A673 (cell line): ENCODE data around the gene CKM. TPM values are rescaled to one million over a fixed set of nuclear protein-coding genes. Genes with fewer than 3 reads are reported as not detected.

Experiments
- BruUV-seq: library from RNA; stranded (reverse); fragments of 400-500 nt; replicated peaks from 2 replicates; lab custom pipeline; 2021; lab: Mats Ljungman, UMichigan
- CTCF ChIA-PET: fragments of 300-600 bp; sonication (Branson Sonifier 250); formaldehyde crosslinking; loops from one replicate; lab custom pipeline; 2022; ENCODE audit warnings: antibody characterized with exemption; lab: Charles Lee
- POLR2A ChIA-PET: fragments of 300-600 bp; sonication (Branson Sonifier 250); formaldehyde crosslinking; loops from one replicate; lab custom pipeline; 2022; ENCODE audit warnings: antibody characterized with exemption; ENCODE audit not compliant: low non-redundant PET; lab: Charles Lee
- DNase-seq: peaks from one replicate; pipeline ENCODE4 v3.0.0-alpha.2; 2015; ENCODE audit warnings: low spot score
- H3K27ac ChIP-seq: fragments of 200-600 bp; sonication (generic); 2 replicates; pipeline ENCODE4 v1.5.1; 2016; ENCODE audit warnings: mixed run types, low read depth, mild to moderate bottlenecking, mixed read lengths, antibody characterized with exemption, low read length; ENCODE audit not compliant: poor library complexity, severe bottlenecking
- H3K27me3 ChIP-seq: fragments of 200-600 bp; sonication (generic); replicated peaks from 2 replicates; pipeline ENCODE4 v1.6.1; 2017; ENCODE audit warnings: mixed run types, low read depth, mild to moderate bottlenecking, mixed read lengths, antibody characterized with exemption, low read length; ENCODE audit not compliant: insufficient read depth, poor library complexity
- H3K36me3 ChIP-seq: fragments of 200-600 bp; sonication (generic); 2 replicates; pipeline ENCODE4 v1.6.1; 2016; ENCODE audit warnings: mixed run types, mild to moderate bottlenecking, mixed read lengths, antibody characterized with exemption, low read length; ENCODE audit not compliant: insufficient read depth, poor library complexity, severe bottlenecking
- H3K4me1 ChIP-seq: fragments of 200-600 bp; sonication (generic); 2 replicates; pipeline ENCODE4 v1.6.1; 2017; ENCODE audit warnings: mixed run types, mild to moderate bottlenecking, mixed read lengths, antibody characterized with exemption, low read length; ENCODE audit not compliant: insufficient read depth, poor library complexity, severe bottlenecking
- H3K4me3 ChIP-seq: fragments of 200-600 bp; sonication (generic); 2 replicates; pipeline ENCODE4 v1.5.1; 2016; ENCODE audit warnings: low read depth, mixed run types, mild to moderate bottlenecking, mixed read lengths, low read length; ENCODE audit not compliant: poor library complexity, severe bottlenecking
- H3K9me3 ChIP-seq: fragments of 200-600 bp; sonication (generic); 2 replicates; pipeline ENCODE4 v1.6.1; 2016; ENCODE audit warnings: mixed run types, low read depth, mild to moderate bottlenecking, mixed read lengths, antibody characterized with exemption, low read length; ENCODE audit not compliant: poor library complexity, severe bottlenecking
- CTCF ChIP-seq: fragments of 300-800, 200-600 bp; sonication (generic); conservative IDR thresholded peaks from 2 replicates; pipeline ENCODE4 v1.5.1; 2017; ENCODE audit warnings: low read depth, mild to moderate bottlenecking, antibody characterized with exemption, low read length, moderate library complexity, mixed read lengths
- EZH2 ChIP-seq: fragments of 200-600 bp; sonication (generic); IDR thresholded peaks from 2 replicates; pipeline ENCODE4 v1.6.1; 2017; ENCODE audit warnings: borderline replicate concordance, low read depth, mild to moderate bottlenecking, mixed read lengths, antibody characterized with exemption, low read length; ENCODE audit not compliant: poor library complexity, severe bottlenecking
- intact Hi-C: fragments of 100-400 bp; cut with micrococcal nuclease; formaldehyde crosslinking; loops from one replicate; pipeline ENCODE4 v1.10.0; 2022; ENCODE audit not compliant: unreplicated experiment
- total RNA-seq: library from RNA; stranded (reverse); gene quantifications from 2 replicates; pipeline ENCODE4 v1.2.3, GENCODE V29; 2021

CKM gene
- total RNA-seq, 1 experiment from 2014 or later = not detected

GRCh38 chr19:45296355-45296754 lies 26.3 kb downstream of the CKM start:
- CTCF ChIA-PET = no interaction called here
- no peaks in the 10 kb centered on the region for H3K36me3 ChIP-seq
- H3K27me3 ChIP-seq = no peaks in the 10 kb centered on the region
- H3K4me3 ChIP-seq = no peak overlapping the region
- POLR2A ChIA-PET = no interaction called here
- no peak for DNase-seq
- intact Hi-C loops = no loop called here
- TF ChIP-seq CTCF = no peak
- no peak for TF ChIP-seq EZH2
- H3K27ac ChIP-seq = no peak overlapping the region
- BruUV-seq = no TSS peak
- H3K4me1 ChIP-seq = no peaks in the 10 kb centered on the region
- H3K9me3 ChIP-seq = no peaks in the 10 kb centered on the region

GRCh38 chr19:45295873-45296272 lies 26.8 kb downstream of the CKM start:
- BruUV-seq = no TSS peak
- H3K27ac ChIP-seq = no peak overlapping the region
- no peaks in the 10 kb centered on the region for H3K27me3 ChIP-seq
- intact Hi-C loops = no loop called here
- CTCF ChIA-PET = no interaction called here
- POLR2A ChIA-PET = no interaction called here
- no peak overlapping the region for H3K4me3 ChIP-seq
- TF ChIP-seq EZH2 = no peak
- no peak for TF ChIP-seq CTCF
- H3K36me3 ChIP-seq = peaks cover 3% of the 10 kb centered on the region
- no peak for DNase-seq
- no peaks in the 10 kb centered on the region for H3K4me1 ChIP-seq
- H3K9me3 ChIP-seq = no peaks in the 10 kb centered on the region

GRCh38 chr19:45294291-45295029 lies 28.2 kb downstream of the CKM start:
- H3K36me3 ChIP-seq = peaks cover 4% of the 10 kb centered on the region
- DNase-seq = no peak
- H3K4me1 ChIP-seq = no peaks in the 10 kb centered on the region
- no TSS peak for BruUV-seq
- ChIA-PET POLR2A (no interaction called here), CTCF (interaction anchor here (0.5 kb wide), 1 partner anchor 45 kb away, joined by 3 read pairs; no protein-coding TSS in a partner anchor)
- H3K27me3 ChIP-seq = no peaks in the 10 kb centered on the region
- no peak overlapping the region for H3K27ac ChIP-seq
- no peaks in the 10 kb centered on the region for H3K9me3 ChIP-seq
- TF ChIP-seq EZH2 = no peak
- no peak for TF ChIP-seq CTCF
- intact Hi-C loops = no loop called here
- no peak overlapping the region for H3K4me3 ChIP-seq
